Psoas muscle (tissue), 8 donors: ENCODE data around the gene KANK2. TPM values are rescaled to one million over a fixed set of nuclear protein-coding genes. Genes with fewer than 3 reads are reported as not detected.

Source experiments
- ATAC-seq, 4 donors: fragments of 200-7000 bp; cut with Tn5 transposase; one replicate each; pipeline ENCODE4 v1.9.1; 2020; ENCODE audit warnings: moderate library complexity in 3 of 4, mild to moderate bottlenecking in 2 of 4
- DNase-seq, 2 donors: peaks; one replicate each; pipeline ENCODE4 v3.0.0-alpha.2; 2020
- H3K27ac ChIP-seq: fragments of 200-600 bp; one replicate; pipeline ENCODE4 v1.8.0; 2022
- H3K27me3 ChIP-seq, 3 donors: fragments of 200-600 bp in 1 of 3; one replicate each; pipeline versions ENCODE4 v1.6.1 to v1.8.0; 2013 to 2022; ENCODE audit warnings: low read length in 2 of 3, mild to moderate bottlenecking in 2 of 3, moderate library complexity in 1 of 3; ENCODE audit not compliant: insufficient read depth in 3 of 3
- H3K36me3 ChIP-seq, 2 donors: fragments of 200-600 bp in 1 of 2; one replicate each; pipeline versions ENCODE4 v1.6.1 to v1.8.0; 2013 to 2022; ENCODE audit warnings: low read depth in 1 of 2, mild to moderate bottlenecking in 1 of 2, moderate library complexity in 1 of 2; ENCODE audit not compliant: insufficient read depth in 1 of 2
- H3K4me1 ChIP-seq: fragments of 200-600 bp; one replicate; pipeline ENCODE4 v1.8.0; 2022
- H3K4me3 ChIP-seq: fragments of 200-600 bp; one replicate; pipeline ENCODE4 v1.8.0; 2022; ENCODE audit warnings: mild to moderate bottlenecking
- H3K9me3 ChIP-seq: fragments of 200-600 bp; one replicate; pipeline ENCODE4 v1.8.0; 2022
- CTCF ChIP-seq: fragments of 200-600 bp; IDR thresholded peaks from one replicate; pipeline ENCODE4 v1.8.0; 2022; ENCODE audit warnings: antibody characterized with exemption
- WGBS, 3 donors: extraction: QIAGEN DNeasy Blood & Tissue Kit; methylation state at CpG; one replicate each; pipeline versions ENCODE4 v1.1.6 to v1.1.7; 2013; 5-methylcytosine and 5-hydroxymethylcytosine counted together
- intact Hi-C, 2 donors: fragments of 100-400 bp; cut with DNase I; formaldehyde crosslinking; loops; one replicate each; pipeline versions ENCODE4 v1.11.0 to v1.14.2; 2022
- polyA plus RNA-seq, 3 donors: library from polyadenylated mRNA; stranded (reverse); fragments of 200-250 nt; gene quantifications; one replicate each; pipeline ENCODE4 v1.2.3, GENCODE V29; 2013
- total RNA-seq, 4 donors: library from RNA; stranded (reverse); fragmentation: NEBNext Ultra II Directional in 2 of 4; extraction: Animal tissue kit (Norgen Biotek cat#: 25700) in 2 of 4; gene quantifications; one replicate each; pipeline versions ENCODE4 v1.2.1 to v1.2.4, GENCODE V29; 2021 to 2023
- donor health status: healthy with polysubstance abuse.
- donor health status: DM: no; HTN: no; CAD: no; lungs with moderate emphysema.
- donor health status: Bipolar disorder and iron deficiency.
- donor health status: healthy.
- donor health status: DM: yes; HTN: yes; CAD: no.
- donor health status: DM: no; HTN: no; CAD: no.
- donor health status: DM: no; HTN: no; CAD: no.
- donor health status: DM: yes; HTN: yes; CAD: no.

KANK2 gene
- total and polyA plus RNA-seq, 7 donors: 23.7 to 103 (median 44.0) TPM

GRCh38 chr19:11175920-11176319 lies 21.4 kb downstream of the KANK2 start:
- 87 to 92% (median 87%) methylated on average over 7 of the region's 7 CpGs for WGBS, 3 donors
- Histone ChIP-seq H3K27ac (no peak overlapping the region), H3K27me3 (no peaks in the 10 kb centered on the region), H3K36me3 (peaks cover 0 to 75% of the 10 kb centered on the region in 2 donors), H3K9me3 (no peaks in the 10 kb centered on the region), H3K4me1 (peaks cover 13% of the 10 kb centered on the region), H3K4me3 (no peak overlapping the region)
- ATAC-seq: no peak
- intact Hi-C loops: no loop called here
- no peak for DNase-seq
- TF ChIP-seq CTCF: no peak

- no peak overlapping the region for H3K27ac ChIP-seq
- no peak for TF ChIP-seq CTCF
- H3K9me3 ChIP-seq: no peaks in the 10 kb centered on the region
- H3K4me3 ChIP-seq: no peak overlapping the region
- ATAC-seq: no peak
- intact Hi-C loops: no loop called here
- H3K4me1 ChIP-seq: peaks cover 7% of the 10 kb centered on the region
- 60 to 82% (median 65%) methylated on average over 27 of the region's 27 CpGs for WGBS, 3 donors
- DNase-seq: no peak
- H3K27me3 ChIP-seq: no peaks in the 10 kb centered on the region
- H3K36me3 ChIP-seq: peaks cover 0 to 91% of the 10 kb centered on the region in 2 donors
These were observed 23.0 kb downstream of the KANK2 start for GRCh38 chr19:11174336-11174735.

- ATAC-seq (no peak), DNase-seq (no peak)
- no peak overlapping the region for H3K4me3 ChIP-seq
- TF ChIP-seq CTCF: no peak
- 78 to 82% (median 78%) methylated on average over 8 of the region's 8 CpGs for WGBS, 3 donors
- H3K9me3 ChIP-seq: no peaks in the 10 kb centered on the region
- intact Hi-C loops: no loop called here
- peaks cover 0 to 97% of the 10 kb centered on the region in 2 donors for H3K36me3 ChIP-seq
- H3K27ac ChIP-seq: no peak overlapping the region
- H3K27me3 ChIP-seq: no peaks in the 10 kb centered on the region
- H3K4me1 ChIP-seq: peaks cover under 1% of the 10 kb centered on the region
These were observed 23.7 kb downstream of the KANK2 start for GRCh38 chr19:11173516-11174155.

- intact Hi-C loops: no loop called here
- Histone ChIP-seq H3K4me1 (no peaks in the 10 kb centered on the region), H3K4me3 (no peak overlapping the region), H3K9me3 (no peaks in the 10 kb centered on the region), H3K27ac (no peak overlapping the region), H3K36me3 (peaks cover 0 to 96% of the 10 kb centered on the region in 2 donors), H3K27me3 (no peaks in the 10 kb centered on the region)
- no peak for ATAC-seq
- 69 to 80% (median 69%) methylated on average over 6 of the region's 6 CpGs for WGBS, 3 donors
- DNase-seq: no peak
- TF ChIP-seq CTCF: no peak
These were observed 24.8 kb downstream of the KANK2 start for GRCh38 chr19:11172576-11172975.

- no peaks in the 10 kb centered on the region for H3K9me3 ChIP-seq
- ATAC-seq (no peak), DNase-seq (no peak)
- H3K27ac ChIP-seq: no peak overlapping the region
- 63 to 76% (median 66%) methylated on average over 5 of the region's 5 CpGs for WGBS, 3 donors
- H3K27me3 ChIP-seq: no peaks in the 10 kb centered on the region
- H3K4me3 ChIP-seq: no peak overlapping the region
- peaks cover 5% of the 10 kb centered on the region for H3K4me1 ChIP-seq
- no peak for TF ChIP-seq CTCF
- H3K36me3 ChIP-seq: peaks cover 0 to 96% of the 10 kb centered on the region in 2 donors
- intact Hi-C loops: no loop called here
These were observed 26.2 kb downstream of the KANK2 start for GRCh38 chr19:11171144-11171543.
